HCT116 (cell line): ENCODE measurements around the gene PAX5. TPM values are rescaled to one million over a fixed set of nuclear protein-coding genes. Genes with fewer than 3 reads are reported as not detected.

Experiments
- ATAC-seq: fragments of 200-7000 bp; cut with Tn5 transposase; 2 replicates; pipeline ENCODE4 v1.9.1; 2020; ENCODE audit warnings: mild to moderate bottlenecking, moderate library complexity
- BruUV-seq: library from RNA; stranded (reverse); fragments of 400-500 nt; replicated peaks from 2 replicates; lab custom pipeline; 2021; lab: Mats Ljungman, UMichigan
- CTCF ChIA-PET: fragments of 300-600 bp; sonication (Branson Sonifier 250); formaldehyde crosslinking; loops from one replicate; lab custom pipeline; 2021; ENCODE audit warnings: antibody characterized with exemption; lab: Charles Lee
- POLR2A ChIA-PET: fragments of 300-600, 350-600 bp; sonication (Branson Sonifier 250); formaldehyde crosslinking; loops from one replicate; lab custom pipeline; 2021; ENCODE audit warnings: antibody characterized with exemption; lab: Charles Lee
- RAD21 ChIA-PET, 2 experiments: fragments of 300-600 bp; sonication (Branson Sonifier 250); formaldehyde crosslinking; loops; one replicate each; lab custom pipeline; 2023; ENCODE audit warnings: low total read pairs in 2 of 2; ENCODE audit not compliant: uncharacterized antibody in 2 of 2, unreplicated experiment in 2 of 2, low non-redundant PET in 1 of 2; lab: Charles Lee
- DNase-seq: peaks from one replicate; pipeline ENCODE4 v3.0.0-alpha.2; 2010; ENCODE audit warnings: low read depth, low spot score
- H2AFZ ChIP-seq: fragments of 200-600 bp; shearing (Covaris generic), sonication (generic); 2 replicates; pipeline ENCODE4 v1.6.1; 2017; ENCODE audit warnings: low read depth, mixed run types, mixed read lengths, antibody characterized with exemption, low read length; ENCODE audit not compliant: poor library complexity, severe bottlenecking
- H3K27ac ChIP-seq: 2 replicates; pipeline ENCODE4 v1.5.1; 2012; ENCODE audit warnings: low read depth, low read length
- H3K27me3 ChIP-seq: fragments of 200-600 bp; sonication (generic); 2 replicates; pipeline ENCODE4 v1.6.1; 2016; ENCODE audit warnings: mixed run types, low read length, mixed read lengths; ENCODE audit not compliant: insufficient read depth
- H3K36me3 ChIP-seq, 2 experiments: fragments of 200-500 bp in 1 of 2; fragments of 200-600 bp in 1 of 2; sonication (Bioruptor generic) in 1 of 2; sonication (generic) in 1 of 2; 2 replicates each; pipeline versions ENCODE4 v1.5.1 to v1.6.1; 2014 to 2016; ENCODE audit warnings: low read length in 2 of 2, inconsistent platforms in 1 of 2, mixed read lengths in 1 of 2, mixed run types in 1 of 2; ENCODE audit not compliant: insufficient read depth in 2 of 2, control insufficient read depth in 1 of 2
- H3K4me1 ChIP-seq, 2 experiments: fragments of 200-600 bp in 1 of 2; sonication (generic) in 1 of 2; 2 replicates each; pipeline versions ENCODE4 v1.5.1 to v1.6.1; 2012 to 2017; ENCODE audit warnings: low read length in 2 of 2, inconsistent platforms in 1 of 2, mild to moderate bottlenecking in 1 of 2, mixed read lengths in 1 of 2, mixed run types in 1 of 2, moderate library complexity in 1 of 2; ENCODE audit not compliant: insufficient read depth in 2 of 2, control insufficient read depth in 1 of 2
- H3K4me2 ChIP-seq: fragments of 200-600 bp; sonication (generic); 2 replicates; pipeline ENCODE4 v1.6.1; 2017; ENCODE audit warnings: mixed run types, low read length, mixed read lengths
- H3K4me3 ChIP-seq, 2 experiments: fragments of 200-600 bp in 1 of 2; sonication (generic) in 1 of 2; replicated peaks in 1 of 2; 2 replicates each; pipeline ENCODE4 v1.5.1; 2011 to 2016; ENCODE audit warnings: low read length in 2 of 2, control low read depth in 1 of 2, low read depth in 1 of 2, mild to moderate bottlenecking in 1 of 2, mixed read lengths in 1 of 2, mixed run types in 1 of 2
- H3K79me2 ChIP-seq: fragments of 200-600 bp; sonication (generic); 2 replicates; pipeline ENCODE4 v1.6.1; 2017; ENCODE audit warnings: mild to moderate bottlenecking, mixed run types, low read length, moderate library complexity, mixed read lengths; ENCODE audit not compliant: insufficient read depth
- H3K9ac ChIP-seq: fragments of 200-600 bp; sonication (generic); 2 replicates; pipeline ENCODE4 v1.6.1; 2016; ENCODE audit warnings: low read length, mixed read lengths
- H3K9me2 ChIP-seq: fragments of 200-600 bp; sonication (generic), shearing (Covaris generic); 2 replicates; pipeline ENCODE4 v1.6.1; 2017; ENCODE audit warnings: mixed run types, mild to moderate bottlenecking, moderate library complexity; ENCODE audit not compliant: insufficient read depth
- H3K9me3 ChIP-seq, 2 experiments: fragments of 200-500 bp in 1 of 2; fragments of 200-600 bp in 1 of 2; sonication (Bioruptor generic) in 1 of 2; sonication (generic) in 1 of 2; 2 replicates each; pipeline ENCODE4 v1.6.1; 2014 to 2017; ENCODE audit warnings: low read length in 2 of 2, mixed read lengths in 2 of 2, inconsistent platforms in 1 of 2, low read depth in 1 of 2, mild to moderate bottlenecking in 1 of 2, mixed run types in 1 of 2, moderate library complexity in 1 of 2; ENCODE audit not compliant: control insufficient read depth in 1 of 2, insufficient read depth in 1 of 2
- H4K20me1 ChIP-seq: fragments of 200-600 bp; sonication (generic), shearing (Covaris generic); 2 replicates; pipeline ENCODE4 v1.6.1; 2017; ENCODE audit warnings: mixed run types, mild to moderate bottlenecking, moderate library complexity; ENCODE audit not compliant: insufficient read depth
- CBX3 ChIP-seq: IDR thresholded peaks from 2 replicates; pipeline ENCODE4 v1.6.1; 2012; ENCODE audit warnings: low read depth
- CEBPB ChIP-seq: IDR thresholded peaks from 2 replicates; pipeline ENCODE4 v1.6.1; 2012; ENCODE audit warnings: low read depth
- EGR1 ChIP-seq: IDR thresholded peaks from 2 replicates; pipeline ENCODE4 v1.6.1; 2012; ENCODE audit warnings: low read depth
- ELF1 ChIP-seq: IDR thresholded peaks from 2 replicates; pipeline ENCODE4 v1.6.1; 2012; ENCODE audit warnings: low read depth, borderline replicate concordance
- EZH2phosphoT487 ChIP-seq: fragments of 200-600 bp; IDR thresholded peaks from 2 replicates; pipeline ENCODE4 v1.6.1; 2018; ENCODE audit warnings: antibody characterized with exemption, borderline replicate concordance
- FOSL1 ChIP-seq: IDR thresholded peaks from 2 replicates; pipeline ENCODE4 v1.6.1; 2012; ENCODE audit warnings: low read depth
- JUND ChIP-seq: IDR thresholded peaks from 2 replicates; pipeline ENCODE4 v1.6.1; 2012
- POLR2A ChIP-seq: IDR thresholded peaks from 2 replicates; pipeline ENCODE4 v1.7.0; 2011; ENCODE audit warnings: borderline replicate concordance; ENCODE audit not compliant: insufficient read depth, insufficient read length; ENCODE audit errors: extremely low read depth
- POLR2AphosphoS5 ChIP-seq: IDR thresholded peaks from 2 replicates; pipeline ENCODE4 v1.6.1; 2011; ENCODE audit warnings: mild to moderate bottlenecking, low read depth, low read length, moderate library complexity
- RAD21 ChIP-seq: IDR thresholded peaks from 2 replicates; pipeline ENCODE4 v1.6.1; 2012; ENCODE audit warnings: low read depth, mild to moderate bottlenecking
- SIN3A ChIP-seq: IDR thresholded peaks from 2 replicates; pipeline ENCODE4 v1.6.1; 2012; ENCODE audit warnings: low read depth
- SRF ChIP-seq: IDR thresholded peaks from 2 replicates; pipeline ENCODE4 v1.6.1; 2012; ENCODE audit warnings: low read depth
- YY1 ChIP-seq: IDR thresholded peaks from 2 replicates; pipeline ENCODE4 v1.6.1; 2011; ENCODE audit warnings: low read length, low read depth, moderate library complexity, mild to moderate bottlenecking; ENCODE audit not compliant: insufficient replicate concordance; ENCODE audit errors: extremely low read depth
- intact Hi-C: fragments of 100-400 bp; cut with micrococcal nuclease; formaldehyde crosslinking; loops from 2 replicates; pipeline ENCODE4 v1.10.0; 2022
- total RNA-seq: library from RNA; stranded (reverse); gene quantifications from one replicate; pipeline ENCODE4 v1.2.1, GENCODE V29; 2021; ENCODE audit not compliant: unreplicated experiment
- TF ChIP-seq, protein P1 (sequence below): IDR thresholded peaks from 2 replicates; pipeline ENCODE4 v1.6.1; 2012; ENCODE audit warnings: low read depth
- TF ChIP-seq, protein P2 (sequence below): IDR thresholded peaks from 2 replicates; pipeline ENCODE4 v1.6.1; 2012

The PAX5 gene
- total RNA-seq, 1 experiment from 2014 or later, result 0.17 TPM

DNA sequence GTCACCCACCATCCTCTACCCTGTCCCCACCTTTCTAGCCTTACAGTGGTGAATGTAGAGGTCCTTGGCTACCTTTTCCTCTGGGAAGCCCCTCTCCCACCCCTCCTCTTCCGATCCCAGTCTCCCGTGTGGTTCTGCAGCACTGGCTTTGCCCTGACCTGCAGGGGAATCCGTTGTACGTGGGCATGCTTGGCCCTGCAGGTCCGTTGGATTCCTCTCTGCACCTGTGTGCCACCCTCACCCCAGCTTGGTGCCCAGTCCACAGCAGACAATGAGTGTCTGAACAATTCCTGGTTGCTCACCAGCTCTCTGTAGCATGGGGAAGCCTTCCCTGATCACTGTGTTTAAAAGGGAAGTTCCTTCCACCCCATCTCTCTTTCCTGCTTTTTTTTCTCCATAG, 185.1 kb downstream of the PAX5 start (continued):
- TF ChIP-seq FOSL1, result no peak
- no peak for TF ChIP-seq ELF1
- TF ChIP-seq EZH2phosphoT487, result no peak
- no peak for TF ChIP-seq CBX3
- TF ChIP-seq JUND, result no peak
- TF ChIP-seq, protein P1, sequence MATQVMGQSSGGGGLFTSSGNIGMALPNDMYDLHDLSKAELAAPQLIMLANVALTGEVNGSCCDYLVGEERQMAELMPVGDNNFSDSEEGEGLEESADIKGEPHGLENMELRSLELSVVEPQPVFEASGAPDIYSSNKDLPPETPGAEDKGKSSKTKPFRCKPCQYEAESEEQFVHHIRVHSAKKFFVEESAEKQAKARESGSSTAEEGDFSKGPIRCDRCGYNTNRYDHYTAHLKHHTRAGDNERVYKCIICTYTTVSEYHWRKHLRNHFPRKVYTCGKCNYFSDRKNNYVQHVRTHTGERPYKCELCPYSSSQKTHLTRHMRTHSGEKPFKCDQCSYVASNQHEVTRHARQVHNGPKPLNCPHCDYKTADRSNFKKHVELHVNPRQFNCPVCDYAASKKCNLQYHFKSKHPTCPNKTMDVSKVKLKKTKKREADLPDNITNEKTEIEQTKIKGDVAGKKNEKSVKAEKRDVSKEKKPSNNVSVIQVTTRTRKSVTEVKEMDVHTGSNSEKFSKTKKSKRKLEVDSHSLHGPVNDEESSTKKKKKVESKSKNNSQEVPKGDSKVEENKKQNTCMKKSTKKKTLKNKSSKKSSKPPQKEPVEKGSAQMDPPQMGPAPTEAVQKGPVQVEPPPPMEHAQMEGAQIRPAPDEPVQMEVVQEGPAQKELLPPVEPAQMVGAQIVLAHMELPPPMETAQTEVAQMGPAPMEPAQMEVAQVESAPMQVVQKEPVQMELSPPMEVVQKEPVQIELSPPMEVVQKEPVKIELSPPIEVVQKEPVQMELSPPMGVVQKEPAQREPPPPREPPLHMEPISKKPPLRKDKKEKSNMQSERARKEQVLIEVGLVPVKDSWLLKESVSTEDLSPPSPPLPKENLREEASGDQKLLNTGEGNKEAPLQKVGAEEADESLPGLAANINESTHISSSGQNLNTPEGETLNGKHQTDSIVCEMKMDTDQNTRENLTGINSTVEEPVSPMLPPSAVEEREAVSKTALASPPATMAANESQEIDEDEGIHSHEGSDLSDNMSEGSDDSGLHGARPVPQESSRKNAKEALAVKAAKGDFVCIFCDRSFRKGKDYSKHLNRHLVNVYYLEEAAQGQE, result no peak
- TF ChIP-seq YY1, result no peak
- TF ChIP-seq, all 23 proteins: peak for 0

- CTCF ChIA-PET, result no interaction called here
- ATAC-seq, result no peak
- no peak for TF ChIP-seq EZH2phosphoT487
- TF ChIP-seq EGR1, result no peak
- no peak for TF ChIP-seq CEBPB
- TF ChIP-seq YY1, result no peak
- TF ChIP-seq FOSL1, result no peak
- no peak for TF ChIP-seq POLR2AphosphoS5
- TF ChIP-seq, protein P2, sequence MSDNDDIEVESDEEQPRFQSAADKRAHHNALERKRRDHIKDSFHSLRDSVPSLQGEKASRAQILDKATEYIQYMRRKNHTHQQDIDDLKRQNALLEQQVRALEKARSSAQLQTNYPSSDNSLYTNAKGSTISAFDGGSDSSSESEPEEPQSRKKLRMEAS, result no peak
- TF ChIP-seq RAD21, result no peak
- no peak for TF ChIP-seq SIN3A
- TF ChIP-seq, protein P1, result no peak
- no peak for TF ChIP-seq SRF
- no peak for TF ChIP-seq POLR2A
Observed at GRCh38 chr9:36847781-36848673, 186.0 kb downstream of the PAX5 start.

More at GRCh38 chr9:36847781-36848673, 186.0 kb downstream of the PAX5 start:
- no peak overlapping the region for H3K27ac ChIP-seq
- POLR2A ChIA-PET, result no interaction called here
- no peak overlapping the region for H3K9ac ChIP-seq
- no peak overlapping the region for H2AFZ ChIP-seq
- RAD21 ChIA-PET, result no interaction called here
- intact Hi-C loops, result no loop called here
- H3K4me2 ChIP-seq, result no peak overlapping the region
- H3K79me2 ChIP-seq, result no peaks in the 10 kb centered on the region
- H3K4me3 ChIP-seq, result no peak overlapping the region
- DNase-seq, result no peak
- no peaks in the 10 kb centered on the region for H3K27me3 ChIP-seq
- no TSS peak for BruUV-seq
- H3K9me3 ChIP-seq, result no peaks in the 10 kb centered on the region
- H3K4me1 ChIP-seq, result no peaks in the 10 kb centered on the region
- H4K20me1 ChIP-seq, result no peaks in the 10 kb centered on the region
- no peaks in the 10 kb centered on the region for H3K9me2 ChIP-seq
- H3K36me3 ChIP-seq, result no peaks in the 10 kb centered on the region
